ENCODE results near the gene VARS2.
A peak's percentile ranks its signal among the peaks of the same experiment; 100 is the strongest.

Gene VARS2

DNA sequence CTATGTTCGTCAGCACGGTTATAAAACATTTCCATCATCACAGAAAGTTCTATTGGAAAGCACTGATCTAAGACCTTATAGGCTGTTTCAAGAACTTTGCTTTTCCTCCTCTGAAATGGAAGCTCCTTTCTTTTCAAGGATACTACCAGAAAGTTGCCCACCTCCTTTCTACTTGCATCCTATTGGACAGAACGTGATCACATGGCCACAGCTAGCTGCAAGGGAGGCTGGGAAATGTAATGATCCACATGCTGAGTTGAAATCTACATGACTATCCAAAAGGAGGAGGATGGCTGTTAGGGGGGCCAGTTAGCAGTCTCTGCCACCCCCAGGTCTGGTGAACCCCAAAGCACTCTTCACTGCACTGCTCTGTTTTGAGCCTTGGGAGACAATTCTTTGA is 14.6 kb downstream of the VARS2 start:
- no peak for DNase-seq (ENCODE audit: low read depth in 2 of 2)

DNA sequence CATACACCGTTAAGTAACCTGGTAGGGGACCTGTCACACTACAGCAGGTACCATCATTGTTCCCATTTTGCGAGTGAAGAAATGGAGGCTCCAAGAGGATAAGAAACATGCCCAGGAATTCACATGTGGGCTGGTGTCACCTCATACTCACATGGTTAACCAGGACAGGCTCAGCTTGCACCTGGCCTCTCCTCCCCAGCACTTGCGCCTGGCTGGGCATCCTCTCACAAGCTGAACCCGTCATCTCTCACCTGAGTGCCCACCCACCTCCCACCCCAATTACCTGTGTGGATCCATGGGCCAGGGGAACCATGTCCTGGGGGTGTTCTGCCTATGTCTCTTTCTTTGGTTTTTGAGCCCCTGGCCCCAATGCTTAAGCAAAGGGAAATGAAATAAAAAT is 16.5 kb downstream of the VARS2 start:
- DNase-seq (ENCODE audit: low read depth in 2 of 2), result no peak

DNA sequence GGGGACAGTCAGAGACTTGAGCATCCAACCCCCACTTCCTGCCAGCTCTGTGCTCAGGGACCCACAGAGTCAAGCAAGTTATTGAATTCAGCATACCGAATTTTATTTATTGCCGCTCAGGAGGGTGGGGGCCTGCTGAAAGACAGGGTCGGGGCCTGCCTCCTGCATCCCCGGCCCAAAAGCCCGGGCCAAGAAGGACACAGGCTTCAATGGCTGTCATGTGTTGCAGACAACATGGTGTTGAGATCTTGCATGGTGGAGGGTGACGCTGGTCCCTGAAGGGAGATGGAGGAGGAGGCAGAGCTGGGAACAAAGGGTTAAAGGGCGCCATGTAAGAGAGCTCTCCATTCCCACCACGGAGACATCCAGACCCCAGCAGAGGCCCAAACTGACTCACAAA is 17.2 kb downstream of the VARS2 start:
- no peak for DNase-seq (ENCODE audit: low read depth in 2 of 2)

- DNase-seq (ENCODE audit: low read depth in 2 of 2), result no peak
These were observed 18.1 kb downstream of the VARS2 start, which contains the start of gene SFTA2 for GRCh38 chr6:30931969-30932645. SFTA2 (minus strand) TSS chr6:30932170; CDS start chr6:30932096, 74 bp downstream.

- no peak for DNase-seq (ENCODE audit: low read depth in 2 of 2)
These were observed 18.8 kb downstream of the VARS2 start for GRCh38 chr6:30932665-30933365.

GRCh38 chr6:30935018-30935417 is 21.0 kb downstream of the VARS2 start:
- no peak for DNase-seq (ENCODE audit: low read depth in 2 of 2)

DNA sequence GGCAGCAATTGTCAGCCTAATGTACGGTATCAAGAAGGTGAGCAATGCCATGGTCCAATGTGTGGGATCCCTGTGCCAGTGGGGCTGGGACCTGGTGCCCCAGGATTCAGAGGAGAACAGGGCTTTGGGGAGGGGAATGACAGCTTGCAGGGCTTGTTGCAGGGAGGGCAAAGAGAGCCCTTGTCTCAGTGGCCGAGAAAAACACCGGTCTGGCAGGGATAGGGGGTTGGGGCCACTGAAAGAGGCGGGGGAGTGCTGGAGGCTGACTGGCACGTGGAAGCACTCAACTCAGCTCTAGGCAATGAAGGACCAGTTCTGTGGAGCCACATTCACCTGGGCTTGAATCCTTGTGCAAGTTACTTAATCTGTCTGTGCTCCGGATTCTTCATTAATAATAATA is 23.2 kb downstream of the VARS2 start:
- no peak for DNase-seq (ENCODE audit: low read depth in 2 of 2)

GRCh38 chr6:30938730-30939129 is 24.7 kb downstream of the VARS2 start:
- no peak for DNase-seq (ENCODE audit: low read depth in 2 of 2)

GRCh38 chr6:30939473-30939872 is 25.4 kb downstream of the VARS2 start:
- no peak for DNase-seq (ENCODE audit: low read depth in 2 of 2)

- no peak for DNase-seq (ENCODE audit: low read depth in 2 of 2)
These were observed 26.4 kb downstream of the VARS2 start, which contains the start of gene MUCL3 for GRCh38 chr6:30940361-30940986. MUCL3 (plus strand) TSS chr6:30940973; CDS start chr6:30941000, 27 bp downstream.

GRCh38 chr6:30942338-30943060 is 28.5 kb downstream of the VARS2 start:
- DNase-seq (ENCODE audit: low read depth in 2 of 2), result peak; percentile 66 to 69

GRCh38 chr6:30944051-30944450 is 30.0 kb downstream of the VARS2 start:
- no peak for DNase-seq (ENCODE audit: low read depth in 2 of 2)

GRCh38 chr6:30945281-30945680 is 31.2 kb downstream of the VARS2 start:
- DNase-seq (ENCODE audit: low read depth in 2 of 2), result no peak

- no peak for DNase-seq (ENCODE audit: low read depth in 2 of 2)
These were observed 33.2 kb downstream of the VARS2 start for GRCh38 chr6:30947231-30947630.

DNA sequence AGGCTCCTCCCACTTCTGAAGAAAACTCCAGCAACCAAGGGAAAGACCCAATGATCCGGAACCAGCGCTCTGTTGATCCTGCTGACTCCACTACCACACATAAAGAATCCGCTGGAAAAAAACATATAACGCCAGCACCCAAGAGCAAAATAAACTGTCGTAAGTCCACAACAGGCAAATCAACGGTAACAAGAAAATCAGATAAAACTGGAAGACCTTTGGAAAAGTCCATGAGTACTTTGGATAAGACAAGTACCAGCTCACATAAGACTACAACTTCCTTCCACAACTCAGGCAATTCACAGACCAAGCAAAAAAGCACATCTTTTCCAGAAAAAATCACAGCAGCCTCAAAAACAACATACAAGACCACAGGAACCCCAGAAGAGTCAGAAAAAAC is 34.8 kb downstream of the VARS2 start:
- no peak for DNase-seq (ENCODE audit: low read depth in 2 of 2)

GRCh38 chr6:30951907-30952469 is 38.0 kb downstream of the VARS2 start:
- DNase-seq (ENCODE audit: low read depth in 2 of 2), result no peak

DNA sequence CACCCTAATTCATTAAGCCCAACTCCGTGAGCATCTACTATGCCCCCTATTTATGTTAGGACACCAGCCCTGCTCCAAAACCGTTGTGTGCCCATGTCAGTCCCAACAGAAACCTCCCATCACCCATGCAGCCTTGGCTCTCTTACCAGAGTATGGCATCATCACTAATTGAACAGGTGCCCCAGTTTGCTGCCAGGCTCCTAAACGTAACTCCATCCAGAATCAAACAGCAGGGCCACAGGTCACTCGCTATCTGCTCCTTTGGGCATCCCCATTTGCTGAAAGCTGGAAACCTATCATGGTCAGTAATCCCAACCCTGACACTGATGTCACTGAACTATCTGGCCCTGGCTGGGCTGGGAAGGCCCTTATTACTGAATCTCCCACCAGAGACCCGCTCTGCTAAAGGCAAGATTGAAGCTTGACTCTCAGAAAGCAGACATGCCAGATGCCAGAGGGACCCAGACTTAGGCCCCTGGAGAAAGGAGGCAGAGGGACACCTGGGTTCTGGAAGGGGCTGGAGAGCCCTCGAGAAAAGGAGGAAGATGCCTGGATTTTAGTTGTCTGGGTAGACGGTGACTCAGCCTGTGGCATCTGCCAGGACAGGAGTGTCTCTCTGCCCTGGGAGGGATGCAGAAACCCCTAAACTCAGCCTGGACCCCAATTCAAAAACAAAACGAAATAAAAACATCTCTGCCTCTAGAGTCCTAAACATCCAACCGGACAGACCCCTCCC is 40.8 kb downstream of the VARS2 start:
- no peak for DNase-seq (ENCODE audit: low read depth in 2 of 2)

- DNase-seq (ENCODE audit: low read depth in 2 of 2), result peak; percentile 7 to 13
These were observed 41.5 kb downstream of the VARS2 start for GRCh38 chr6:30955367-30956042.

DNA sequence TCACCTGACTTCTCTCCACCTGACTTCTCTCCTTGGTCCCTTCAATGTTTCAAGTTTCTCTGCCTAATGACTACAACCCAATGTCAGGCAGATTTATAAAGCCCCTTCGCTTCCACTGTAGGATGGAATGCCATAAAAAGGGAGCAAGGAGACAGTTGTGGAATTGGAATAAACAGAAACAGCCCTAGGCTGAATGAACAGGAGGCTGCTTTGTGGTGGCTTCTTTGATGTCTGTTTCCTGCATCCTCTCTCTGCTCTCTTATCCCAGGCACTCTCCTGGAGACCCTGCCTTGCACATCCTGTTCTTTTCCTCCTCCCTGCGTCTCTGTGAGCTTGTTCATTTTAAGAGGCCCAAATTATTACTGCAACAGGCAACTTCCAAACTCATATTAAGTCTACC is 43.7 kb downstream of the VARS2 start:
- no peak for DNase-seq (ENCODE audit: low read depth in 2 of 2)

GRCh38 chr6:30960907-30961673 is 47.1 kb downstream of the VARS2 start:
- DNase-seq (ENCODE audit: low read depth in 2 of 2), result no peak

All from fibroblast of skin of left quadriceps (primary cell).